KOPT-K1 (cell line): ENCODE data around the gene RNF34.

Experiments used
- H3K27ac ChIP-seq: fragments of 200-600 bp; sonication (generic); 2 replicates; pipeline ENCODE4 v1.5.1; 2016; ENCODE audit warnings: antibody characterized with exemption, mild to moderate bottlenecking, low read depth, low read length; ENCODE audit not compliant: poor library complexity, severe bottlenecking
- H3K36me3 ChIP-seq: fragments of 200-600 bp; sonication (generic); 2 replicates; pipeline ENCODE4 v1.5.1; 2017; ENCODE audit warnings: antibody characterized with exemption, mild to moderate bottlenecking, low read length, moderate library complexity; ENCODE audit not compliant: insufficient read depth
- H3K9me3 ChIP-seq: fragments of 200-600 bp; sonication (generic); 2 replicates; pipeline ENCODE4 v1.5.1; 2017; ENCODE audit warnings: antibody characterized with exemption, low read length, mild to moderate bottlenecking; ENCODE audit not compliant: insufficient read depth, poor library complexity, severe bottlenecking

RNF34 gene

DNA sequence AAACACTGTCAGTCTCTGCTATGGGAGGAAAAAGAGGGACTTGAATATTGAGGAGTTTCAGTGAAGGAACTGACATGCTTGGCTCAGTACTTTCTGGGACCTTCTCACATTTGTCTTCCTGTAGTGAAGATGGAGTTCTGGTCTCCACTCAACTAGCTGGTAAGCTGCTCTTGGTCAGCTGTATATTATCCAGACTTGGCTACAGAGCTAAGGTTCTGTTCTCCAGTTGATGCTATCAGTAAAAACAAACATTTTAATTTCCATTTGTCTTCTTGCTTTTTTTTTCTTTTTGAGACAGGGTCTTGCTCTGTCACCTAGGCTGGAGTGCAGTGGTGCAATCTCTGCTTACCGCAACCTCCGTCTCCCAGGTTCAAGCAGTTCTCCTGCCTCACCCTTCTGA lies 5.3 kb downstream of the RNF34 start:
- Histone ChIP-seq H3K36me3 (peaks cover 71% of the 10 kb centered on the region), H3K27ac (no peak overlapping the region), H3K9me3 (no peaks in the 10 kb centered on the region)

DNA sequence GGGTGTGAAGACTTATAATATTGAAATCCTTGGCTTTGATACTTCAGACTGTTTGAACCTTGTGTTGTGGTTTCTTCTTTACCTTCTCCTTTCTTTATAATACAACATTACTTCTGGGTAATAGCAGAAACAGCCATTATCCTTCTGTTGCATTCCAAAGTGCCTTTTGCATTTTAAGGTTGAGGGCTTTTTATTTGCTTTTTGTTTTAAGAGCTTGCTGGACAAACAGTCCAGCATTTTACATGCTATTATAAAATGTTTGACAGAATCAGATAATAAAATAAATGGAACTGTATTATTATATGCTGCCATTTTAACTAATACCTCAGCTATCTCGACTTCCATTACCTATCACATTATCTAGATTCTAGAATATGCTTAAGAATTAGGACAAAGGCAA lies 14.0 kb downstream of the RNF34 start:
- no peaks in the 10 kb centered on the region for H3K9me3 ChIP-seq
- no peak overlapping the region for H3K27ac ChIP-seq
- H3K36me3 ChIP-seq: peaks cover 67% of the 10 kb centered on the region

DNA sequence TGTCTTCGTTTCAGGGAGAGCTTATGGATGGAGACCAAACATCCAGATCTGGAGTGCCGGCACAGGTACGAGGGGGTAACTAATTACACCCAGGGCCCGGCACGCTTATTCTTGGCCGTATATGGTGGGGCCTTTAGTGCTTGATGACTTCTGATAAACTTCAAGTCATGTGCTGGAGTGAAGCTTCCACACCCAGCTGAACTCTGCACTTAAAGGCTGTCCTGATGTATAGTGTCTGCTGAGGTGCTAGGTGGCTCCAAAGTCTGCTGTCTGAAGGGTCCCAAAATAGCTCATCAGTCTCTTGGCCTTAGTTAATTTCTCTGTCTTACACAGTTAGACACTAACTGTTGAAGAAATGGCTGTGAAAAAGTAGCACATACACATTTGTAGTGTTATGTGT lies 17.9 kb downstream of the RNF34 start:
- H3K36me3 ChIP-seq: peaks cover 96% of the 10 kb centered on the region
- H3K9me3 ChIP-seq: no peaks in the 10 kb centered on the region
- no peak overlapping the region for H3K27ac ChIP-seq

DNA sequence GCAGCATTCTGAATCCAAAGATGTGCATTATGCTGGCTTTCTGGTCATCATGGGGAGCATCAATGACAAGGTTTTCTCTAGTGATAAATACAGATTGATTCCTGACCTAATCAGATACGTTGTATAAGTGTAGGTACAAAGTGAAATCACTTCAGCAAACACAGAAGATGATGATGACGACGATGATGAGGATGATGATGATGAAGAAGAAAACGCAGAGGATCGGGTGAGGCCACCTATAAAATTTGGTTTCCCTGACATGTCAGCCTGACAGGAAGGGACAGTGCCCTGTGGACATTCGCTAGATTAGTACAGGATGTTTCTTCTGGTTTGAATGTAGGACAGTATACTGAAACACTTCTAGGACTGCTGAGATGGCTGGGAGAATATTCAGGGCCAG lies 20.2 kb downstream of the RNF34 start:
- Histone ChIP-seq H3K9me3 (no peaks in the 10 kb centered on the region), H3K27ac (no peak overlapping the region), H3K36me3 (peaks cover 98% of the 10 kb centered on the region)

DNA sequence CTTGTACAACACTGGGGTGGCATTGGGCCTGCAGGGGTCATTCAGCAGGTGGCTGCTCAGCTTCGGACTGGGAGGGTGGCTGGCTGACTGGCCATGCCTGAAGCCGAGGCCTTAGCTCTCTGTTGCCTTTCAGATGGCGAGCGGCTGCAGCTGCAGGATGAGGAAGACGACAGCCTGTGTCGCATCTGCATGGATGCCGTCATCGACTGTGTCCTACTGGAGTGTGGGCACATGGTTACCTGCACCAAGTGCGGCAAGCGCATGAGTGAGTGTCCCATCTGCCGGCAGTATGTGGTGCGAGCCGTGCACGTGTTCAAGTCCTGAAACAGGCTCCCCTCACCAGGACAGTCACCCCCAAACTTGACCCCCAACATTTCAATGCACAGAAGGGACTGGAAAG lies 23.3 kb downstream of the RNF34 start:
- H3K27ac ChIP-seq: no peak overlapping the region
- peaks cover 100% of the 10 kb centered on the region for H3K36me3 ChIP-seq
- H3K9me3 ChIP-seq: no peaks in the 10 kb centered on the region

DNA sequence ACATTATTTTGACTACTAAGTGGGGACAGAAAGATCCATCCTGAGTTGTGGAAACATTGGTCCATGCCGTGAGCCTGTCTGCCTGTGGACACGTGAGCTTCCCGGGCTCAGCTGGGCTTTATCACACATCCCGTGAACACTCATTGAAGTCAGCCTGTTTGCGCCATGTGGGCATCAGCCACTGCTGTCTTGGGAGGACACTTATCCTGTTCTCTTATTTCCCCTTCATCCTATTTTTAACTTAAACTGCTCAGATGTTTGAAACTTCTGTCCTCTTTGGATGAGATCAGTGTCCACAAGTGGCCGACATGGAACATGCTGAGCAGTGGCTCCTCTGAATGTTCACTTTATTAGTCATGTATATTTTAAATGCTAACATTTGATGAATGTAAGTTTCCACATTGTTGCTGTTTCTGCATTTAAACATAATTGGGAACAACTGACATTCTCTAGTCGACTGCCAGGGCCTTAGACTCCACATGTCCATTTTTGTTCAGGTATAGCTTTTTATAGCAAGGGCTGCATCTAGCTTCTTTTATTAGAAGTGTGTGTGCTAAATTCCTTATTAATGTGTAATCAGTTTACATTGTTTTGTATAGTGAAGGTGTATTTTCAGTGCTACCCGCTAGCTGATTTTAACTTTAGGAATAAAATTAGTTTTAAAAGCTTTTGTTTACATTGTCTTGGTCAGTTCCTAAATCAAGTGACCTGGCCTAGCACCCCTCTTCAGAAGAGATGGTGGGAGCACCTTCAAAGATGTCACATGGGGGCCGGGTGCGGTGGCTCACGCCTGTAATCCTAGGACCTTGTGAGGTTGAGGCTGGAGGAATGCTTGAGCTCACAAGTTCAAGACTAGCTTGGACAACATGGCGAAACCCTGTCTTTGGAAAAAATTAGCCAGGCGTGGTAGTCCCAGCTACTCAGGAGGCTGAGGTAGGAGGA lies 24.0 kb downstream of the RNF34 start:
- Histone ChIP-seq H3K9me3 (no peaks in the 10 kb centered on the region), H3K36me3 (peaks cover 100% of the 10 kb centered on the region), H3K27ac (no peak overlapping the region)

DNA sequence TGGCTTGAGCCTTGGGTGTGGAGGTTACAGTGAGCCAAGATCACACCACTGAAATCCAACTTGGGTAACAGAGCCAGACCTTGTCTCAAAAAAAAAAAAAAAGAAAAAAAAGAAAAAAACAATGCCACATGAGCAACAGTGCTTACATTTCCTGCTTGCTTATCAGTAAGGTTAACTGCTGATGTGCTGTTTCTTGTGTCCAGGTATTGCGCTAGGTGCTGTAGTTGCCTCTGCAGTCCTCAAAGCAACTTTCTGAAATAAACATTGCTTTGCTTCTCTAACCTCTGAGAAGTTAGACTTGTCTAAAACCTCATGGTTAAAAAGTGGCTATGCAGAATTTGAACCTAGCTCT lies 24.7 kb downstream of the RNF34 start:
- peaks cover 100% of the 10 kb centered on the region for H3K36me3 ChIP-seq
- no peaks in the 10 kb centered on the region for H3K9me3 ChIP-seq
- H3K27ac ChIP-seq: no peak overlapping the region

DNA sequence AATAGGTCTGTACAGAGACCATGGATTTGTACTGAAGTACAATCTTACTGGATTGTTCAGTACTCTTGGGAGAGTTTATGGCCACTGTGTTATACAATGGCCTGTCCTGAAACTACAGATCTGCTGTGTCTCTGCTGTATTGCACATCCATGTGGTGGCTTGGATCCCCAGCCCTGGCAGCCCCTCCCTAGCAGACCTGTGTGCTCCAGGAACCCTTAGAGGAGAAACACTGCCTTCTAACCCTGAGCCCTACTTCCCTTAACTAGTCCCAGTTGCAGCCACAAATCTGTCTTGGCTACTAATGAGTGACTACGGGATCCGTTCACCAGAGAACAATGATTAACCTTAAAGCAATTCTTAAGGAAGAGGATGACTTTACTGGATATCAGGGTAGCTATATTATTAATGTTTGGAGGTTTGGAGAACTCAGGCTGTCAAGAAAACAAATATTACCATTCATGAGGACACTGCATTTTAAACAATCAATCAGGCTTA lies 27.7 kb downstream of the RNF34 start:
- Histone ChIP-seq H3K36me3 (peaks cover 100% of the 10 kb centered on the region), H3K27ac (no peak overlapping the region)

DNA sequence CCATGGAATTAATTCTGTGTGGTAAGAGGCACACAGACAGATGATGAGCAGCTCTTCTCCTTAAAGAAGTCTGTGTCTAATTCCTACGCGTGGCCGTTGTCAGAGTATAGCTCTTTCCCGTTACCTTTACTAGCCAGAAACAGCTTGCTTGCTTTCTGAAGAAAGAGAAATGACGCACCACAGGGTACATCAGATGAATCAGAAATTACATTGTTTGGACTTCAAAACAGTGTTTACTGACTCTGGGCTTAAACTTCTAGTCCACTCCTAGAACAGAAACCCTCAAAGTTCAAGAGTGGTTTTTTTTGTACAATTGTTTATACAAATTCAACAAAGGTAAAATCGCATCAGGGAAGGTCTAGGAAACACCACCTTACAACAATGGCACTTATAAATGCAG lies 29.0 kb downstream of the RNF34 start:
- H3K9me3 ChIP-seq: no peaks in the 10 kb centered on the region
- peaks cover 100% of the 10 kb centered on the region for H3K36me3 ChIP-seq
- H3K27ac ChIP-seq: no peak overlapping the region

More for the DNA sequence above, 27.7 kb downstream of the RNF34 start:
- no peaks in the 10 kb centered on the region for H3K9me3 ChIP-seq

DNA sequence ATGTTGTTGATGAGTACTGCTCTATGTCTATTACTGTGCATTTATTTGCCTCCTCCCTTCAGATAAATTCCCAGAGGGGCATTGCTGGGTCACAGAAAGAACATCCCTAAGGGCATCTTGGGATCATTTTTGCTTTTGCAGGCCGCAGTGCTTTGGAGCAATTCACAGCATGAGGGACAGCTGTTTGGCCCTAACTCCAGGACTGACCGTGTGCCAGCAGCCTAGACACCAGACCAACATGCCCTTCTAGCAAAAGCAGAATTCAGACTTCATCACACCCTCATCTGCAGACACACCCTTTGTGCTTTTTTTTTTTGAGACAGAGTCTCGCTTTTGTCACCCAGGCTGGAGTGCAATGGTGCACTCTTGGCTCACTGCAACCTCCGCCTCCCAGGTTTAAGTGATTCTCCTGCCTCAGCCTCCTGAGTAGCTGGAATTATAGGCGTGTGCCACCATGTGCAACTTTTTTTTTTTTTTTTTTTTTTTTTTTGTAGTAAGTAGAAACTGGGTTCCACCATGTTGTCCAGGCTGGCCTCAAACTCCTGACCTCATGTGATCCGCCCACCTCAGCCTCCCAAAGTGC lies 31.0 kb downstream of the RNF34 start:
- H3K36me3 ChIP-seq: peaks cover 100% of the 10 kb centered on the region
- H3K27ac ChIP-seq: no peak overlapping the region
- H3K9me3 ChIP-seq: no peaks in the 10 kb centered on the region

DNA sequence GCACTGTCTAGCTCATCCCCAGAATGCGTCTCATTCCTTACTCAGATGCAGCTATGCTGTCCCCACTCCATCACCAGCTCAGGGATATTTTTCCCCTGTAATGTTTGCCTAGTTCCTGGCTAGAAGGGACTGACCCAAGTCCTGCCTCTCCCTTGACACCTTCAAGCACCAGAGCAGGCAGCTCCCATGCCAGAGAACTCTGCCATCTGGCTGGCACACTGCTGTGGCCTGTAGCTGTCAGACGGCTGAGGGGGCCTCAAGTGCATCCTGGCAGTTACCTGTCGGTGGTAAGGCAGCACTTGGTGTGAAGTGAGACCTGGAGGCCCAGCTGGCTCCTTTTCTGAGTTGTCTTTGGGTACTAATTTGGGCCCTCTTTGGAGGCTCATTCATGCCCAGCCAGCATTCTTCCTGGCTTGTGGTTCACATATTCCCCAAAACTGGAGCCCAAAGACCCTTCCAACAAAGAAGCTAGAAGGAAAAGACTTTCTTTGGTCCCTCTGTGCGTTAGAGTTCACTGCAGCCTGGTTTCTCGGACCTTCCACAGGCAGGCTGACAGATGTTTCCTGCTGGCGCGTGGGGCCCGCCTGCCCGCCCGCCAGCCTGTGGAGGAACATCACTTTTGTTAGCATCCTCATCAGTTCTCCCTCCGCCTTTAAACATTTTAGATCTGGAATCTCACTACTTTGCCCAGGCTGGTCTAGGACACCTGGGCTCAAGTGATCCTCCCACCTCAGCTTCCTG lies 33.0 kb downstream of the RNF34 start:
- no peak overlapping the region for H3K27ac ChIP-seq
- H3K36me3 ChIP-seq: peaks cover 100% of the 10 kb centered on the region
- H3K9me3 ChIP-seq: peaks cover 16% of the 10 kb centered on the region

DNA sequence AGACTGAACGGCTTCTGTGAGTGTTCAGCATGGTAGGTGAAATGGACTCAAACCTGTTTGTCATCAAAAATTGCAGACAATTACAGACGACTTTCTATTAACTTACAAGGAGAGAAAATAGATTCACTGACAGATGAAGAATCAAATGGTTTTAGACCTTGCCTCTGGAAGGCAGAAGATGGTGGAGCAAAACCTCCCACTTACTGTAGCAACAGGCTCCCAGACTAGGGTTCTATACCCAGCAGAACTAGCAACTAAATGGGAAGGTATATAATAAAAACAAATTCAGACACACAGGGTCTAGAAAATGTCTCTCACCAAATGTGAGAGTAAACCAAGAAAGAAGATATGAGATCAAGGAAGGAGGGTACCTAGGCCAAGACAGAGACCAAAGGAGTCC lies 36.8 kb downstream of the RNF34 start:
- Histone ChIP-seq H3K9me3 (peaks cover 16% of the 10 kb centered on the region), H3K27ac (no peak overlapping the region), H3K36me3 (peaks cover 100% of the 10 kb centered on the region)

DNA sequence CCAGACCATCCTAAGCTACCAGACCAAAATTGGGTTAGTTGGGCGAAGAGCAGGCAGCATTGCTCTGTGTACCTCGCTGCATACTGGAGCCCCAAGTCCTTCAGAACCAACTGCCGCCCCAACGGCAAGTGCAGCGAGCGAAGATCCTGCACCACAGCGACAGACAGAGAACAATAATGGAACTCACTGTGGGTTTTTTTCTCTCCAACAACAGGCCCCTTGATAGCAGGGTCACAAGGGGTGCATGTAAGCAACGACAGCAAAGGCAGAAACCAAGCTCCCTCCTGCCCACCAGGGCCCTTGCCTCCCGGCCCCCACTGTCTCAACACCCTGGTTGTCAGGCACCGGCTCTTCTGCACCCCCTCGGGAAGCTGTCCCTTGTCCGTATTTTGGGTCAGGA lies 39.0 kb downstream of the RNF34 start:
- H3K36me3 ChIP-seq: peaks cover 100% of the 10 kb centered on the region
- H3K9me3 ChIP-seq: peaks cover 16% of the 10 kb centered on the region

DNA sequence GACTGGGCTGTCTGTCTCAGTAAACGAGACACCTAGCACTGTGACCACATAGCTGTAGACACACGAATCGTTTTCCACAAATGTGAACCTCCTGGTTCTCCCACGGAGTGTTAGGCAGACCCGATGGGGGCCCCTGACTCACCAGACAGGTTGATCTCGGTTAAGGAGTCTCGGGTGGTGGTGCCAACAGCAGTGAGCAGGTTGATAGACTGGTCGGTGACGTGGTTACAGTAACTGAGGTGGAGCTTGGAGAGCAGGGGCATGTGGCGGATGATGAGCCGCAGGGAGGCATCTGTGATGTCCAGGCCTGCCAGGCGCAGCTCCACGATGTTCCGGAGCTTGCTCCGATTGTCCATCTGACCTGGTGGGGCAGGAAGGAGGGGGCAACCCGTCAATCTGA lies 39.8 kb downstream of the RNF34 start:
- H3K9me3 ChIP-seq: peaks cover 16% of the 10 kb centered on the region
- no peak overlapping the region for H3K27ac ChIP-seq
- peaks cover 100% of the 10 kb centered on the region for H3K36me3 ChIP-seq

More for the DNA sequence above, 39.0 kb downstream of the RNF34 start:
- no peak overlapping the region for H3K27ac ChIP-seq

DNA sequence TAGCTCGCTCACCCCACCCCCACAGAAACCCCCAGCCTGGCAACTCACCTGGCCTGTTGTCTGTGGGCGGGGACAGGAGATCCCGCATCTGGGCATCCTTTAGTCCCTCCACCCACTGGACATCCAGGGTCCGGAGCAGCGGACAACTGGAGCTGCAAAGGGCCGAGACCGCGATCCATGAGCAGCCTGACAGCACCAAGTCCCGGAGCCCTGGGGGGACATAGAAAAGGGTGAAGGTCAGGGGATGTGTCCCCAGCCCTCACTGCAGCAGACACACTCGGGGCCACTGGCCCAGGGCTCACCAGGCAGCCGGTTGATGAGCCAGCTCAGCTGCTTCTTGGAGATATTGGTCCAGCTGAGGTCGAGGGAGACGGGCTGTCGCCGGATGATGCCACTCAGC lies 40.9 kb downstream of the RNF34 start:
- H3K36me3 ChIP-seq: peaks cover 100% of the 10 kb centered on the region
- peaks cover 16% of the 10 kb centered on the region for H3K9me3 ChIP-seq
- H3K27ac ChIP-seq: no peak overlapping the region
